HG03457 (cell line): ENCODE results near the gene EYA4.
"Not testable (repeated sequence)": the region's sequence is repeated elsewhere in the genome, so short reads cannot be mapped to it uniquely, and the experiment has no call there.

ENCODE experiments used
- ATAC-seq: cut with Tn5 transposase; IDR thresholded peaks from one replicate; pipeline ENCODE4 v1.9.1; 2021; ENCODE audit warnings: moderate number of reproducible peaks; ENCODE audit not compliant: unreplicated experiment

EYA4 gene

DNA sequence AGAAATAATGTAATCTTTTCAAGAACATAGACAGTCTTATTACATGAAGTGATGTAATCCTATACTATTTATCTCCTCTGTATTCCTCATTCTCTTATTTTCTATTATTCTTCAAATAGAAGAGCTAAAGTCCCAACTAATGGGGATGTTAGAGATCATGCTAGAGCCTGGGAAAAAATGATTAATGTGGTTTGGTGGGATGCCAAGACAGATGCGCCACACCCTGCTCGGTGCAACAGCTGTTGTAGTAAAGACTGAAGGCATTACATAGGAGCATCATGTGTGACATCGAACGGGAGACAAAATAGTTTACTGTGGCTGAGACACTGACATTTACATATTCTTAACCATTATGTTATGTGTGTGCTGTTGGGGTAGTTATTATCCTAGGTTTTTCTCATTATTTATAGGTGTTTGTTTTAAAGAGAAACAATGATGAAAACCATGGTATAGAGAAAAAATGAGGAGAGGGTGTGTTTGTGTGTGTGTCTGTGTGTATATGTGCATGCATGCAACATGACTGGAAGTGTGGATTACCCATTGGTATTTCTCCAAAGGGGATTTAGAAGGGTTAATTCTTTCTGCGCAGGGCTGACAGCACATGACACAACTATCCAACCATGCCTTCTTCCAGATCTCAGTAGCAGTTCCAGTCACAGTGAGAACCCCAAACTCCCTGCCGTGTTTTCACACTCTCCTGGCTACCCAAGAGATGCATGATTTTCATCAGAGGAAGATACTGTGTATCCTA, 155.3 kb downstream of the EYA4 start:
- ATAC-seq = no peak

GRCh38 chr6:133396984-133397348, 155.8 kb downstream of the EYA4 start:
- ATAC-seq = no peak

- ATAC-seq = not testable (repeated sequence)
These were observed 156.4 kb downstream of the EYA4 start for GRCh38 chr6:133397601-133398000.

DNA sequence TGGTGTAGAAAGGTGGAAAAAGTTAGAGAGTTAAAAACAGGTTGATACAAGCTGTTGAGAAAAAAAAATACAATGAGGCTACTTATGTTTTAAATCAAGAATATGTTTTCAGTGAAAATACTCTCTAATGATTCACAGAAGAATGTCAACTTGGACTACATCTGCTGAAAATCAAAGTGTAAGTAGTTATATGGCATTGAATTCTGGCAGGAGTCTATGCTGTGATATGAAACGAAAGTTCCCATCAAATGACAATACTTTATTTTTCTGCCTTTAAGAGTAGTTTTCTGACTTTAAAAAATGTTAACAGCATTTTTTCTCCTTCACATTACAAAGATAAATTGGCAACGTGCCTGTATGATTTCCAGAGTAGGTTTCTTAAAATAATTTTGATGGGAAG, 158.3 kb downstream of the EYA4 start:
- ATAC-seq = no peak

DNA sequence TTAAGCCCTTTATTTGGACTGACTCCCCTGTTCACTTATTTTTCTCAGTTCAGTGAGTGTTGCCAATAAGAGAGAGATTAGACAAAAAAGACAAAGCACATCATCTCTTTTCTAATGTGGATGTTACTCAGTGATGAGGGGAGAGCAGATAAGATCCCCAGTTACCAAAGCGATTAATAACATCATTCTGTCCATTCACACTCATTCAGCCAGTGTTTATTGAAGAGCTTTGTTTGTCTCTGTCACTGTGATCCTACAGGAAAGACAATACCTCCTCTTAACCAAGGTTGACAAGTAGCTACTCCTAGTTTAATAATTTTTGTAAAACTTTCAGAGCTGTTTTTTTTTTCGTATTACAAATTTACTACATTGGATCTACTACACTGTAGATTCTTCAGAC, 163.0 kb downstream of the EYA4 start:
- no peak for ATAC-seq

- no peak for ATAC-seq
These were observed 163.6 kb downstream of the EYA4 start for GRCh38 chr6:133404728-133405127.

DNA sequence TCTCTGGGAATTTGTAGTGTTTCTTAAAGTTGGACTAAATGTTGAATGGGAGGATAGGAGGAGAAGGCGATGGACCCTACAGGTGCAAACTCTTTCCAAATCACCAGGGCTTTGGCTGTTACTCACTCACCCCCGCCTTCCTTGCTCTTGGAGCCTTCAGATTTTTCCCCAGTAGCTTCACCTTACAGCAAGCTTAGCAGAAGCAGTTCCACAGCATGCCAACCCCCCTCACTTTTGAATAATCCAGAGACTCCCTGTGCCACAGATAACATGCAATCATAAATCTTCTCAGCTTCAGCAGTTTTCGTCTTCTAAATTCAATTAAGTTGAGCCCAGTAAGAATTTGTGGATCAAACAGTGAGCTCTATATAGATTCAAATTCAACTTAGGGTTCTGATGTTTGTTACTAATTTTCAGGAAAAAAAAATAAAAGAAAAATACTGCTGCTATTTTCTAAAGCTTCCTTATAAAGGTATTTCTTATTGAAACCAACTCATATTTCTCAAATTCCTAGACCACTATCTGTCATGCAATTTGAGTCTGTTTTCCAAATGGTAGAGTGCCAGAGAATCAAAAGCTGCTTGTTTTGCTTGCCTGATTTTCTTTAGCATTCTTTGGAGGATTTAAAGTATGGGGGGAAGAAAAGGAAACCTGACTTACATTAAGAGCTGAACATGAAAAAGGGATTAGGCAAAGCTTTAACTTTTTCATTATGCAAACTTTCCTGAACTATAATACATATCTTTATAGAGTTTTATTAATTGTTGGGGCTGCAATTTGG, 166.4 kb downstream of the EYA4 start:
- ATAC-seq = no peak

- no peak for ATAC-seq
These were observed 167.0 kb downstream of the EYA4 start for GRCh38 chr6:133408132-133408531.

- no peak for ATAC-seq
These were observed 167.4 kb downstream of the EYA4 start for GRCh38 chr6:133408543-133408942.

GRCh38 chr6:133410638-133411435, 169.7 kb downstream of the EYA4 start:
- no peak for ATAC-seq

DNA sequence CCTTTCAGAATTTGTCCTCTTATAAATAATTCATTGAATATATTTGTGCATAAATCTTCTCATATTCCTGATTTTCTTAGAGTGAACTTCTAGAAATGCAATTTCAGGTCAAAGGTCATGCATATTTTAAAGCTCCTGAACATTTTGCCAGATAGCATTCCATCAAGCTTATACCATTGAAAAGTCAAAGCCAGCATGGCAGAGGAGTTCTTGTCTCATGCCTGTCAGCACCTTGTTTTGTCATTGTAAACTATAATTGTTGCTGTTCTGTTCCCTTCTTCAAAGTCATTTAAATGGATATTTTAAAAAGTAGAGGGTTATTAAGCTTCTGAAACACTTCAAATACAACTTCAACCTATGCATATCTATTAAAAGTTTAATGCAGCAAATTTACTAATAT, 170.6 kb downstream of the EYA4 start:
- no peak for ATAC-seq

DNA sequence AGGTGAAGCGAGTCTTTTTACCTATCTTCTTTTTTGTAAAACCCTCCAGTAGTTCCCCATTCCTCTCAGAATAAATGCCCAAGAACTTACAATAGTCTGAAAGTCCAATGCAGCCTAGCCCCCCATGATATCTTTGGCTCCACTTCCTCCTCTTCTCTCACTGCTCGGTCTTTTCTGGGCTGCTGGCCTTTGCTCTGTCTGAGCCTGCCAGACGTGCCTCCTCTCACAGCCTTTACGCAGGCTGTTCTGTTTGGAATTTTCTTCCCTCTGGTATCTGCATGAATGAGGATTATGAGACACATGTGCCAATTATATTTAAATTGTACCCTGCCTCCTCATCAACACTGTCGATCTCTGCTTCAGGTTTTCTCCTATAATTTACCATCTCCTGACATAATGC, 174.1 kb downstream of the EYA4 start:
- ATAC-seq = no peak

DNA sequence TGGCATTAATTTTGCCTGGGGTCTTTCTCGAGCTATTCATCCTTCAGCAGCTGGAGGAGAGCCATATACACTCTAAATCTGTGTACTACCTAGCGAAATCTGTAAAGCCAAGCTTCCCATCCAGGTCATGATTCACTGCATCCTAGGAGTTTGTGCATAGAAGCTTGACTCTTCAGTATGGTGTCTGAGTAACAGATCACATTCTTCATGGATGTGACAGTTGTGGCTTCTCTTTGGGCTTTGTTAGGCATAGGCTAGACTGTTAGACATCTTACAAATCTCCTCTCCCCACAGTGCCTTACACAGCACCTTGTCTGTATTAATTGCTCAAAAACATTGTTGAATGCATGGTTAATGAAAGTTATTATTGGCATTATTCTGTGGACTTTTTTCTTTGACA, 177.0 kb downstream of the EYA4 start:
- ATAC-seq = no peak

DNA sequence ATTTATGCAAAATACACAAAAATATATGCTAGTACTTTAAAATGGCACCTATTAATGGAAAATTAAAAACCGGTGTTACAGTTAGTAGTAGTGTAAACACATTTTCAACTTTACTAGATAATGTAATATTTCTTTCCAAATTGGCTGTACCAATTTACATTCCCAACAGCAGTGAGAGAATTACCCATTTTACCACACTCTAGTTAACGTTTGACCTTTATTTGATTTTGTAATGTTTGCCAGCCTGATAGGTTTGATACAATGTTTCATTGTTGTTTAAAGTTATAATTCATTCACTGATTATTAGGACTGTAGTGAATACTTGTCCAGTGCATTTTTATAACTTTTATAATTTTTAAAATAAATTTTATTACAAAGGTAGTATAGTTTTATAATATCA, 182.1 kb downstream of the EYA4 start:
- no peak for ATAC-seq

- no peak for ATAC-seq
These were observed 183.2 kb downstream of the EYA4 start for GRCh38 chr6:133424359-133424758.

DNA sequence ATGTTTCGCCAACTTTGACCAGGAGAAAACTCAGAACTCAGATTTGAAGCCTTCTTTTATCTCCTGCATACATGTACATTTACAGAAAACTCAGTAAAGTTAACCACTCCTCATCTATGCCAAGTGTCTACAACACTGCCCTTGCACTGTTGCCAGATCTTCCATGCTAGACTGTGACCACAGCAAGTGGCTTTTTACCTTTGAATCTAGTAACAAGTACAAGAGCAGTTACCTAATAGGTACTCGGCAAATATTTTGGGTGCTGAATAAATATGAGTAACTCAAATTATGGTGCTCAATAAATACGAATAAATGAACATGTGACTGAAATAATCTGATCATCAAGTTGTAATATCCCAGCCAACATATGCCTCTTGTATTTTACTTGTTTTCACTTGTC, 184.9 kb downstream of the EYA4 start:
- ATAC-seq = no peak

GRCh38 chr6:133428295-133428694, 187.1 kb downstream of the EYA4 start:
- no peak for ATAC-seq

GRCh38 chr6:133430530-133430929, 189.4 kb downstream of the EYA4 start:
- no peak for ATAC-seq

DNA sequence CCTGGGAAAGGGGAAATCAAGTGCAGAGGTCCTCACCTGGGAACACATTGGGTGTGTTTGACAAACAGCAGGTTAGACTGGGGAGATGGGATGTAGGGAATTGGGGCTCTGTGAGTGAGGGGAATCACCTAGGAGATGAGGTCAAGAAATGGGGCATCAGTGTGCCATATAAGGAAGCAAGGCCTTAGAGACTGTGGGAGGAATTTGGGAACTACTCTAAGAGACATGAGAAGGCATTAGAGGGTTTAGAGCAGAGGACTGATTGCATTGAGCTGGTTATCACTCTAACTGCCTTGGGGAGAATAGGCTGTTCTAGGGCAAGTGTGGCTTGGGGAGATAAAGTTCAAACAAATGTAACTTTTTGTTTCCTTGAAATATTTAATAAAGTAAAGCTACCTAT, 189.9 kb downstream of the EYA4 start:
- no peak for ATAC-seq

DNA sequence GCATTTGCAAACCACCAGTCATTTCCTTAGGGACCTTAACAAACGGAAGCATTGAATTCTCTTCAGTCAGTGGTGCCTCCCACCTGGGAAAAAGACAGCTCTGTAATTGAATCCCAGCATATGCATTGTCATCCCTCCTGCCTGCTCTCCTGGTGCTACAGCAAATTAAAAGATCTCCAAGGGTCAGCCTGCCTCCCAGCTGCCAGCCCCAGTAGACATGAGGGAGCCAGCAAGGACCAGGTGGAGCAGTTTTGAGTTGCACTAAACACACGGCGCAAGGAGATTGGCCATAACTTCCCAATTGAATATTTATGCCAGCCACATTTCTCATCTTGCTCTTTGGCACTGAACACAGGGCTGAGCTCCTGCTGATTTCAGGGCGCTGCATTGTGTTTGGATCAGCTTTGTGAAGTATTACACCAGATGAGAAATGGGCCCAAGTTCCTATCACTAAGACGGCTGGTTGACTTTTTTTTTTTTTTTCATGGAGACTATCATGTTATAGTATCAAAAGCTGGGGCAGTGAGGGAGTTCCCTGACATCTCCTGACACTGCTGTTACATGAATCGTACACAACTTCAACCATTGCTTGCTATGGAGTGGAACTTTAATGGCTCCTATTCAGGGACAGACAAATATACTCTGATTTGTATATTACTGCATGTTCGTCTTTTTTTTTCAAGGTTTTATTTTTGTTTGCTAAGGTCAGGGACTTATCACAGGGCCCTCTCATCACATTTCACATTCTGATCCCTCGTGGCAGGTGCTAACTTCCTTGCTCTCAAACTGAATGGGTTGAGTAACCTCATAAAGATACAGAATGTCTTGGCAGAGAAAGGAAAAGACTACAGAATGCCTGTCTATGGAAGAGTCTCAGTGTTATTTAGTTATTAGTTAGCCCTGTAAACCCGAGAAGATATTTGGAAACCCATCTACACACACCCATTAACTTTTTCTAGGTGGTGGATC, 191.1 kb downstream of the EYA4 start:
- ATAC-seq = no peak
